Neural progenitor cell (in vitro differentiated cells): ENCODE measurements around the gene DTD1.

Experiments used
- CTCF ChIP-seq: fragments of 200-600 bp; sonication (generic); IDR thresholded peaks from 2 replicates; pipeline ENCODE4 v1.5.1; 2017; ENCODE audit warnings: antibody characterized with exemption, mild to moderate bottlenecking
- EZH2 ChIP-seq: fragments of 200-600 bp; sonication (generic); IDR thresholded peaks from 2 replicates; pipeline ENCODE4 v1.6.1; 2017; ENCODE audit warnings: antibody characterized with exemption, mild to moderate bottlenecking, moderate library complexity

DNA sequence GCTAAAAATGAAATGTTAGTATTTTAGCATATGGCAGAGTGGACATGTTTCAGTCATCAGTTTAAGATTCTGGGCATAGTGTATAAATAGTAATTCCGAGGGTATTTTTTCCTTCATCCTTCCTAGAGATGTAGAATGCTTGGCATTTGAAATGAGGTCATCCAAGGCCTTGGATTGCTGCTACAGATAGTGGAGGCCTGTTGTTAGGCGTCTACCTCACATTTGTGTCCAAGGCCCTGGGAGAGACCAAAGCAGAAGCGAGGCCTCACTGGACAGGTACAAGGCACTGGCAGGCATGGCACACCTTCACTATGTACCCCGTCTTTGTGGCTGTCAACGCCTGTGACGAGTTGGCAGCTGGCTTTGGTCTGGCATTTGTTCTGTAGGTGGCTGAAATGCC is 58.0 kb downstream of the DTD1 start:
- TF ChIP-seq CTCF = no peak
- TF ChIP-seq EZH2 = no peak
